ENCODE measurements around the gene ZNF678.

The ZNF678 gene

DNA sequence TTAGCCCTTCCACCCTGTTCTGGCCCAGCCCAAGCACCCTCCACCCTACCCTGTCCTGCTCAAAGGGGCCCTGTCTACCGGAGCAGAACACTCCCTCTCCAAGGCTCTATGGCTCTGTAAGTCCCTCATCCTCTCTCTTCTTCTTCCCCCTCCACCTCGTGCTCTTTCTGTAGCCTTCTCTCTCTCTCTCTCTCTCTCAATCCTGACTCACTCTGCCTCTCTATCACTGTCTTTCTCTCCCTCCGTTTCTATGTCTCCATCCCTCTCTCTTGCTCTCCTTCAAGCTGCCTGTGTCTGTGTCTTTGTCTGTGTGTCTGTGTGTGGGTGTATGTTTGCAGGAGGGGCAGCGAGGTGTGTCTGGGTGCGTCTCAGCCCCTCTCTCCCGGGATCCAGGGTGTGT is 1.3 kb upstream of the ZNF678 start:
- no peak for DNase-seq
- Histone ChIP-seq H3K9me3 (ENCODE audit: severe bottlenecking) (no peaks in the 10 kb centered on the region), H3K27ac (no peak overlapping the region), H3K36me3 (no peaks in the 10 kb centered on the region), H3K4me3 (ENCODE audit: low read depth, low read length) (no peak overlapping the region), H3K27me3 (ENCODE audit: insufficient read depth, low read depth, severe bottlenecking) (no peaks in the 10 kb centered on the region)
- TF ChIP-seq, protein P1, sequence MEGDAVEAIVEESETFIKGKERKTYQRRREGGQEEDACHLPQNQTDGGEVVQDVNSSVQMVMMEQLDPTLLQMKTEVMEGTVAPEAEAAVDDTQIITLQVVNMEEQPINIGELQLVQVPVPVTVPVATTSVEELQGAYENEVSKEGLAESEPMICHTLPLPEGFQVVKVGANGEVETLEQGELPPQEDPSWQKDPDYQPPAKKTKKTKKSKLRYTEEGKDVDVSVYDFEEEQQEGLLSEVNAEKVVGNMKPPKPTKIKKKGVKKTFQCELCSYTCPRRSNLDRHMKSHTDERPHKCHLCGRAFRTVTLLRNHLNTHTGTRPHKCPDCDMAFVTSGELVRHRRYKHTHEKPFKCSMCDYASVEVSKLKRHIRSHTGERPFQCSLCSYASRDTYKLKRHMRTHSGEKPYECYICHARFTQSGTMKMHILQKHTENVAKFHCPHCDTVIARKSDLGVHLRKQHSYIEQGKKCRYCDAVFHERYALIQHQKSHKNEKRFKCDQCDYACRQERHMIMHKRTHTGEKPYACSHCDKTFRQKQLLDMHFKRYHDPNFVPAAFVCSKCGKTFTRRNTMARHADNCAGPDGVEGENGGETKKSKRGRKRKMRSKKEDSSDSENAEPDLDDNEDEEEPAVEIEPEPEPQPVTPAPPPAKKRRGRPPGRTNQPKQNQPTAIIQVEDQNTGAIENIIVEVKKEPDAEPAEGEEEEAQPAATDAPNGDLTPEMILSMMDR (IDR thresholded peaks at IDR 0.05; ENCODE audit: low read depth, low read length) = no peak

GRCh38 chr1:227562933-227563323 is 428 bp upstream of the ZNF678 start:
- Histone ChIP-seq H3K36me3 (no peaks in the 10 kb centered on the region), H3K9me3 (ENCODE audit: severe bottlenecking) (no peaks in the 10 kb centered on the region), H3K27me3 (ENCODE audit: insufficient read depth, low read depth, severe bottlenecking) (no peaks in the 10 kb centered on the region), H3K27ac (no peak overlapping the region; the same call in 1 of the 2 replicates), H3K4me3 (ENCODE audit: low read depth, low read length) (peak overlapping the region; percentile 67; the same call in 1 of the 2 replicates)
- no peak for DNase-seq
- TF ChIP-seq, protein P1 (IDR thresholded peaks at IDR 0.05; ENCODE audit: low read depth, low read length) = no peak

DNA sequence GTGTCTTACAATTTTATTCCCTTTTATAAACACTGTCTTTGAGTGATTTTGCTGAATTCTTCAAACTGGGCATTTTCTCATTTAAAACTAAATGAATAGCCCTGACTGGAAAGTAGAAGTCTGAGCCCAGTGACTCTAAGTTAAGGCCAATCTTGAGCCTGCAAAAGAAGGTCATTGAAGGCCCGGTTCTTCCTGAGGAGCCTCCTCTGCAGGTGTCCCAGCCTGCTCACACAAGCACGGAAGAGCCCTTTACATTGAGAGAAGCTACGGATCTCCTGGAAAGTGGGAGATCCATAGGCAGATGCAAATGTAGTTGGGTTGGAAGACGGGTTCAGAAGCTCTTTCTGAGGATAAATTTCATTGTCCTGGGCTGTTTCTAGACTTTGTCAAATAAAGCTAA is 3.9 kb downstream of the ZNF678 start:
- Histone ChIP-seq H3K4me3 (ENCODE audit: low read depth, low read length) (no peak overlapping the region), H3K27me3 (ENCODE audit: insufficient read depth, low read depth, severe bottlenecking) (no peaks in the 10 kb centered on the region), H3K36me3 (no peaks in the 10 kb centered on the region), H3K9me3 (ENCODE audit: severe bottlenecking) (no peaks in the 10 kb centered on the region), H3K27ac (no peak overlapping the region)
- TF ChIP-seq, protein P1 (IDR thresholded peaks at IDR 0.05; ENCODE audit: low read depth, low read length) = no peak
- DNase-seq = no peak

- Histone ChIP-seq H3K27me3 (ENCODE audit: insufficient read depth, low read depth, severe bottlenecking) (no peaks in the 10 kb centered on the region), H3K36me3 (no peaks in the 10 kb centered on the region), H3K27ac (no peak overlapping the region), H3K9me3 (ENCODE audit: severe bottlenecking) (no peaks in the 10 kb centered on the region), H3K4me3 (ENCODE audit: low read depth, low read length) (no peak overlapping the region)
- DNase-seq = no peak
- TF ChIP-seq, protein P1 (IDR thresholded peaks at IDR 0.05; ENCODE audit: low read depth, low read length) = no peak
Measured at GRCh38 chr1:227568593-227568992, 5.2 kb downstream of the ZNF678 start.

DNA sequence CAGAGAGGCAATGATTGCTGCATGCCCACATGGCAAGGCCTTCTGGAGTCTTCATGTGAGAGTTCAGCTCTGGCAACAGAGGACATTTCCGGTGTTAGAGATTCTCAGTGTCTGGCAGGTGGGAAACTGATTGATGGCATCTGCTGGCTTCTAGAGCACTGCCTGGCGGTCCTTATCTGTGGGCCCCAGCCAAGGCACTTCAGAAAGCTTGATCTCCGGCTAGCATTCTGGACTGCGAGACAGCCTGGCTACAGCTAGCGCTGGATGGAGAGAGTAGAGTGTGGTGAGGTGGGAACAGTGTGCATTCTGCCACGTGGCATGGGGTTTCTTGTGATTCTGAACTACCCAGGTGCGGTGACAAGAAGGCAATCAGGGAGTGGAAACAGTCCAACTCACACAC is 9.4 kb downstream of the ZNF678 start:
- Histone ChIP-seq H3K27me3 (ENCODE audit: insufficient read depth, low read depth, severe bottlenecking) (no peaks in the 10 kb centered on the region), H3K4me3 (ENCODE audit: low read depth, low read length) (no peak overlapping the region), H3K36me3 (no peaks in the 10 kb centered on the region), H3K9me3 (ENCODE audit: severe bottlenecking) (no peaks in the 10 kb centered on the region), H3K27ac (no peak overlapping the region)
- TF ChIP-seq, protein P1 (IDR thresholded peaks at IDR 0.05; ENCODE audit: low read depth, low read length) = no peak
- no peak for DNase-seq

DNA sequence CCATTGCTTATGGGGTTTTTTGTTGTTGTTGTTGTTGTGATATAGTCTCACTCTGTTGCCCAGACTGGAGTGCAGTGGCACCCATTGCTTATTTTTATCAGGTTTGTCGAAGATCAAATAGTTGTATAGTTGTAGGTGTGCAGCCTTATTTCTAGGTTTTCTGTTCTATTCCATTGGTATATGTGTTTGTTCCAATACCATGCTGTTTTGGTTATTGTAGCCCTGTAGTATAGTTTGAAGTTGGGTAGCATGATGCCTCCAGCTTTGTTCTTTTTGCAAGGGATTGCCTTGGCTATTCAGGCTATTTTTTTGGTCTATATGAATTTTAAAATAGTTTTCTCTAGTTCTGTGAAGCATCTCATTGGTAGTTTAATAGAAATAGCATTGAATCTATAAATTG is 11.6 kb downstream of the ZNF678 start:
- TF ChIP-seq, protein P1 (IDR thresholded peaks at IDR 0.05; ENCODE audit: low read depth, low read length) = no peak
- Histone ChIP-seq H3K9me3 (ENCODE audit: severe bottlenecking) (no peaks in the 10 kb centered on the region), H3K27me3 (ENCODE audit: insufficient read depth, low read depth, severe bottlenecking) (no peaks in the 10 kb centered on the region)

More for the DNA sequence above, 11.6 kb downstream of the ZNF678 start:
- no peaks in the 10 kb centered on the region for H3K36me3 ChIP-seq
- no peak overlapping the region for H3K4me3 ChIP-seq (ENCODE audit: low read depth, low read length)
- H3K27ac ChIP-seq = no peak overlapping the region
- no peak for DNase-seq

Measured in WERI-Rb-1 (cell line).